Raji (cell line): Measurements from ENCODE around the gene MAPK8IP3.

Experiments used
- POLR2A ChIP-seq: IDR thresholded peaks from 2 replicates; pipeline ENCODE4 v1.6.1; 2011; ENCODE audit warnings: low read depth, low read length, control low read depth; ENCODE audit not compliant: insufficient read depth

Gene MAPK8IP3

DNA sequence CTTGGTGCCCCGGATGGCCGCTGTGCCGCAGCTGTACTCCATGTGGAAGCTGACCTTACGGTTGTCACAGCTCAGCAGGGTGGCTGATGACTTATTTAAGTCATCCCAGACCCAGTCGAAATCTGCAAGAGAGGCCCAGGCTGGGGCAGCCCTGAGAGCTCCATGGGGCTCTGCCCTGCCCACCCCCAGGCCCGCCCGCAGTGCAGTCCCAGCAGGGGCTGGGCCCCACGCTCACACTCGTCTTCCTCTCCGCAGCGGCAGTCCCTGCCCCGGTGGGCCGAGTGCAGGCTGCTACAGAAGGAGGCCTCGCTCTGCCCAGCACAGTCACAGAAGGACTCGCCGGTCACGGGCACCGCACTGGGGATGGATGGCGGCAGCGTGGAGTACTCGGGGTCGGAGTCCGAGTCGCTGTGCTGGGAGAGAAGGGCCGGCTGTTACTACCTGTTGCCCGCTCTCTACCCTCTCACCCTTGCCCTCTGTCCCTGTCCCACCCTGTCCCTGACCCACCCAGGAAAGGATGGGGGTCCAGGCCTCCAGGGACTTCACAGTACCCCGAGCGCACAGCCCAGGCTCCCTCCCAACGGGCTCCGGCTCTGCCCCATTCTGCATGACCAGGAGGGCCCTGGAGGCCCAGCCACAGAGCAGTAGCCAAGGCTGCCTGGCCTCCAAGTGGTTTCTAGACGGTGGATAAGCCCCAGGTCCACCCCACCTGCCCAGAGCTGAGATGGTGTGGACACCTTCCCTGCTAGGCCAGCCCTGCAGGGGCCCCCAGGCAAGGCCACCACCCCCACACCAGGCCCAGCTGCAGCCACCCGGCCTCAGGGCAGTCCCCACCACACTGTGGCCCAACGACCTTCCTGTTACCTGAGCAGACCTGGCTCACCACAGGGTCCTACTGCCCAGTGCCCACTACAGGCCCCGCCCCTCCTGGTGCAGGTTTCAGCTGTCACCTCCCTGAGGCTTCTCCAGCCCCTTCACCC lies 72.5 kb downstream of the MAPK8IP3 start:
- TF ChIP-seq POLR2A: no peak; the same call in 1 of the 2 replicates

DNA sequence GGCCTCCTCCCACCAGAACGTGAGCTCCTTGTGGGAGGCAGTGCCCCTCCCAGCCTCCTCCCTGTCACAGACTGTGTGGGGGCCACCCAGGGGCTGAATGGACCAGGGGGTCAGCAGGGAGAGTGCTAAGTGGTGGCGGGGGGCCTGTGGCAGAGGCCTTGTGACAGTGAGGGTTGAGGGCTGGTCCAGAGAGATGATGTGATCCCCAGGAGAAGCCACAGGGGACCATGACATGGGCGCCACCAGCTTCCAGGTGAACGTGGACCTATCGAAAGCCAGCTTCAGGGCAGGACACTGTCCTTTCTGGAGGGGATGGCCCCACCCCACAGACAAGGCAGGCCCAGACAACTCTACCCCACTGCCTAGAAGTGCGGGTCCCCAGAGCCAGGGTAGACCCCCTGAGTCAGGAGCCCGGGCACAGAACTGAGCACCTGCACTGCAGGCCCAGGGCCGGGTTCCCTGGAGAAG lies 73.3 kb downstream of the MAPK8IP3 start:
- TF ChIP-seq POLR2A: peak; percentile 23; the same call in 1 of the 2 replicates

DNA sequence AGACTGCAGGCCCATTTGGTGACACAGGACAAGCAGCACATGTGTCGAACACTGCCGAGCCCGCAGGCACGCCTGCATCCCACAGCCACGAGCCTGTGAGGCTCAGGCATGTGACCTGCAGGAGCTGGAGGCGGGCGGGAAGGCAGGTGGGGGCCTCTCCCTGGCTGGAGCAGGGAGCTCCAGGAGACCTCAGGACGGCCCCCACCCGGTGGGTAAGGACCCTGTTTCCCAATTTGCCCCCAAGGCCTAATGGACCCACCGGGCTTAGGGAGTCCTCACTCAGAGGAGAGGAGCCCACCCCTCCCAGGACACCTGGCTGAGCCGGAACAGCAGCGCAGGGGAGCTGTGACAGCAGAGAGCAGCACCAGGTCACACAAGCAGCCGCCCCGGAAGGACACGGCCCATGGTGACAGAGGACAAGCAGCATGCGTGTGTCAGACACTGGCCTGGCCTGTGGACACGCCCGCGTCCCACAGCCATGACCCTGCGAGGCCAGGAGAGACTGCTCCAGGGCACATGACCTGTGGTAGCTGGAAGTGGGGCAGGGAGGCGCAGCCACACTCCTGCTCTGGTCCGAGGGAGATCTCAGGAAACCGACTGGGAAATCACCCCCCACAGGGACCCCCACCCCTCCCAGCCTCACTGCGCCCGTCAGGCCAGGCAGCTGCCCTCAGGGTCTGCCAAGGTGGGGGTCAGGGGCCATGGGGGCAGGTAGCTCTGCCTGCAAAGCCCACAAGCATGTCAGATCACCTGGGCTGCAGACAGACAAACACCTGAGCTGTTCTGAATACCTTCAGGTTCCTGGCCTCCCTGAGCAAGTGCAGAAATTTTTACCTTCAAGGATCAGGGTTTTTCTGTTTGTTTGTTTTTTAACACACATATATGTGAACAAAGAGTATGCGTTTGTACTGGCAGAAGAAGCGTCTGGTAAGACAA lies 74.0 kb downstream of the MAPK8IP3 start:
- TF ChIP-seq POLR2A: 0 out of 2 replicates have a peak, but pooled peaks have one; percentile 42

DNA sequence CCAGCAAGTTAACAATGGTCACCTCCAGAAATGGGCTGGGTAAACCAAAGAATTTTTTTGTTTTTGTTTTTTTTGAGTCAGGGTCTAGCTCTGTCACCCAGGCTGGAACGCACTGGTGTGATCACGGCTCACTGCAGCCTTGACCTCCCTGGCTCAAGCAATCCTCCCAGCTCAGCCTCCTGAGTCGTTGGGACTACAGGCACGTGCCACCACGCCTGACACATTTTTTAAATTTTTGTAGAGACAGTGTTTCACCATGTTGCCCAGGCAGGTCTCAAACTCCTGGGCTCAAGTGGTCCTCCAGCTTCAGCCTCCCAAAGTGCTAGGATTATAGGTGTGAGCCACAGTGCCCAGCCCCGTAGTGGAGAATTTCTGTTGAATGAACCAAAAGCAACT lies 74.7 kb downstream of the MAPK8IP3 start:
- TF ChIP-seq POLR2A: no peak; the same call in 1 of the 2 replicates

DNA sequence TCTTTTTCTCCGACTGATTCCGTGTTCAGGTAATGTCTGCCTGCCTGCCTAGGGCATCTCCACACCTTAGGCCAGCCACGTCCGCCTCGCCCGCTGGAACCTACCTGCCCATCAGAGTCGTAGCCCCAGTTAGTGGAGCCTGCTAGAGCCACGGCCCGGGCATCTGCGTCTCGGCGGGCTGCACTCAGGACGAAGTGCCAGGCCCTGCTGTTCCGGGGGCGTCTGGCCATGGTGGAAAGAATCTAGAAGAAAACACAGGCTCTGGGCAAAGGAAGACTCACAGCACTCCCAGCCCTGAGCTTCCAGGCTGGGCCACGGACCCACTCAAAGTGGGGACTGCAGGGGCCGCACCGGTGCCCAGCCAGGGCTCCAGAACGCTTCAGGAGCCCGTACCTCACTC lies 75.3 kb downstream of the MAPK8IP3 start:
- TF ChIP-seq POLR2A: no peak

DNA sequence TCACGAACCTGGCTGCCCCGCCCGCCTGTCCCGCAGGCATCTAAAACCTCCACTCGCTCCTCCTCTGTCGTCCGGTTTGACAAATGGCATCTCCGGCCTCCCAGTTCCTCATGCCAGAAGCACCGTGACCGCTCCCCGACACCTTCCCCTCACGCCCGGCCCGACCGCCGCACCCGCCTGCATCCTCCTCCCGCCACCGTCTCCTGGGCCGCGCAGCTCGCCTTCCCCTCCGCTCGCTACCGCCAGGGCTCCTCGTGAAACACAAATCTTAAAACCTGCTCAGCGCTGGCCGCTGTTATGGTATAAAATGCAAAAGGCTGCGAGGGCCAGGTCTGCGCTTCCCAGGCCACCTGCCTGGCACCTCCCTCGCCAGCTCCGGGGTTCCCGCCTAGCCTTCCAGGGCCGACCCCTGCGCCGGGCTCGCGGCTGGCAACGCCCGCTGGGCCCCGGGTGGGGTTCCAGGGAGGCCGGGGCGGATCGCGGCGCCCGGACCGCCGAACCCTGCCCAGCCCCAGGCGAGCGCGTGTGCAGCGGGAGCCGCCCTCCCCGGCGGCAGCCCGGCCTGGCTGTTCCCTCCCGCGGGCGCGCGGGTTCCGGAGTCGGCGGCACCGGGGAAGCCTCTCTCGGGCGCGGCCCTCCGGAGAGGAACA lies 75.9 kb downstream of the MAPK8IP3 start:
- no peak; the same call in 1 of the 2 replicates for TF ChIP-seq POLR2A

DNA sequence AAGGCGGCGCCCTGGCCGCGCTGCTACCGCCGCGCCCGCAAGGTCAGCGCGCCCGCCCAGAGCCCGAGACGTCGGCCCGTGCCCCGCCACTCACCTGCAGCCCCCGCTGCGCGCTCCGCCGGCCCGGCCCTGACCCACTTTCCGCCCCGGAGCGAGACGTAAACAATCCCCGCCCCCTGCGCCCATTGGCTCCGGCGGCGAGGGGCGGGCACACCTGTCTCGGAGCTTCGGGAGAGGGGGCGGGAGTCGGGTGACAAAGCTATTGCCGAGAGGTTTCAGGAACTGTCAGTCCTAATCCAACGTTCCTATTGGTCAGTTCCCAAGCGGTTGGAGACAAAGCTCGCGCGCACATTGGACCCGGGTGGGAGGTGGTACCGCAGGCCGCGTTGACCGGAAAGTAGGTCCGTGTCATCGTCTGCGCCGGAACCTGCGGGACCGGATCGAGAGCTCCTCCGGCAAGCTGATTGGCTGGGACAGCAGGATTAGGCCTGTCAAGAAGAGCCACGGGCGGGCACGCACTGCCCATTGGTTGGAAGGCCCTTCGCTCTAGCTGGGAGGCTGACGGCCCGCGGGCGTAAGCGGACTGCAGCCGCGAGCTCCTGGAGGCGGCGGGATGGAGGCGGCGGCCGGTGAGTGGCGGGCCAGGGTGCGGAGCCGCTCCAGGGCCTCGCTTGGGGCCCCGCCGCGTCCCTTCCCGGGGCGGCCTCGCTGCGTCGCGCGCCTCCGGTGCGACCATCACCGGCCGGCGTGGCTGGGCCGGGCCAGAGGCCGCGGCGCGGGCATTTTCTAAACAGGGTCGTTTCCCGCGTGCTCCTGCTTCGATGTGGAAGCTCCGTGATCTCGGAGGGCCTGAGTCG lies 76.6 kb downstream of the MAPK8IP3 start, which contains the start of the genes NUBP2 and SPSB3:
NUBP2 (plus strand) TSS at position 553 of the 857 bp plus-strand sequence; CDS start at position 614, 61 bp downstream.
SPSB3 (minus strand) TSS at position 164 of the 857 bp plus-strand sequence. CDS start 1,088 bp downstream, outside the sequence.
- TF ChIP-seq POLR2A: peak; percentile 63

DNA sequence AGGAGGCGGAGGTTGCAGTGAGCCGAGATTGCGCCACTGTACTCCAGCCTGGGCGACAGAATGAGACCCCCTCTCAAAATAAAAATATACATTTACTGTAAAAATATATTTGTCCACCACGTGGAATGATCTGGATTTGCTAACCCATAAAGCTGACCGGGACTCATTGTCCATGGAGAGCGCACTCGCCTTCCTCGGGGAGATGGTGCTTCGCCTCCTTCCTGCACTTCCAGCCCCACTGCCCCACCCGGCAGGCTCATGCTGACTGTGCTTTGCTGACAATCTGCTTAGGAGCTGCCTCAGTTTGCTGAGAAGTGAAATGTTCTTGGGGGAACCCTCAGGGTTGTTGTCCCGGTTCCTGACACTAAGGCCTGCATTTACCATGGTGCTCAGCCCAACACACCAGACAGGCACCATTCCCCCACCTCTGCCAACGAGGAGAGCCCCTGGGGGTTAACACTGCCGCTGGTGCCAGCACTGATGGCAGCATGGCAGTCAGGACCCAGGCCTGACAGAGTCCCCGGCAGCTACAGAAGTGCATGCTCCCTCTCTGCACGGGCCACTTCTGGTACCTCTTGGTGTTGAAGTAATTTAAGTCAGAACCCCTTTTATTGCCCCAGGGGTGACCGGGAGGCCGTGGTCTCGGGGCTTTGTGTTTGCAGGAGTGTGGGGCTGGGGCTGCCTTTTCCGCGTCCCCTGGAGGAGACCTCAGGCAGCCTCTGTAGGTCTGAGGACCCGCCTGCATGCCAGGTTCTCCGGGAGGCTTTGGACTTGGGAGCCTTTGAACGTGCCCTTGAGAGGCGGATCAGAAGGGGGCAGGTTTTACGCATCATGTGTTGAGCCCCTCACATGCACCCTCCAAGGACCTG lies 79.2 kb downstream of the MAPK8IP3 start:
- no peak for TF ChIP-seq POLR2A

DNA sequence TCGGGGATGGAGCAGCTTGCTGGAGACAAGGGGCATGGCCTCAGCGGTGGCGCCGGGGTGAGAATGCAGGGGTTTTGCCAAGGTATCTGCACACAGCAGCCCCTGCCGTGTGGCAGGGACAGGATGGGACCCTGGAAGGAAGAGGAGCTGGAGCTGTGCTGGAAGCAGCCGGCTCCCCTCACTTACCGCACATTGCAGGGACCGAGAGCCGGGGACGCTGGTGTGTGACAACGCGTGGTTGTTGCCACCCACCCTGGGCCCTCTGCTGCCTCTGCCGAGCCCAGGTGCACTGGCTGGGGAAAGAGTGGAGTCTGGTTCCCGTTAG lies 79.8 kb downstream of the MAPK8IP3 start:
- TF ChIP-seq POLR2A: no peak

DNA sequence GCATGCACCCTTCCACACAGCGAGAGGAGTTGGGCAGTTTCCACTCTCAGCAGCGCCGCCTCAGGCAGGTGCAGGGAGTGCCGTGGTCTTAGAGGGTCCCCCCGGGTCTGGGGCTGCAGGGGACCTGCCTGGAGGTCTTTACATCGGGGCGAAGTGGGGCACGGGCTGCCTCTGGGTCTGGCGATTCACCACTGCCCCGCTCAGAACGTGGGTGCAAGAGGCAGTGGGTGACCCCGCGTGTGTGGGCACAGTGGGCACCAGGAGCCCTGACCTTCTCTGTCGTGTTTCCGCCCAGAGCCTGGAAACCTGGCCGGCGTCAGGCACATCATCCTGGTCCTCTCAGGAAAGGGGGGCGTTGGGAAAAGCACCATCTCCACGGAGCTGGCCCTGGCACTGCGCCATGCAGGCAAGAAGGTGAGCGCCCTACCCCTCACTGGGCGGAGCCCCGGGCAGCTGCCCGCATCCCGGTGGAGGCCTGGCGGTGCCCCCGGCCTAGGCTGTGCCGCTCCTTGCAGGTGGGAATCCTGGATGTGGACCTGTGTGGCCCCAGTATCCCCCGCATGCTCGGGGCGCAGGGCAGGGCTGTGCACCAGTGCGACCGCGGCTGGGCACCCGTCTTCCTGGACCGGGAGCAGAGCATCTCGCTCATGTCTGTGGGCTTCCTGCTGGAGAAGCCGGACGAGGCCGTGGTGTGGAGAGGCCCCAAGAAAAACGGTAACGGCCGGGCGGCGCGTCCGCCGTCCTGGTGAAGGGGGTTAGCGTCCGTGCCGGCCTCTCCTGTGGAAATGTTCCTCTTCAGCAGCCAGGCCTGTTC lies 80.5 kb downstream of the MAPK8IP3 start:
- TF ChIP-seq POLR2A: no peak

DNA sequence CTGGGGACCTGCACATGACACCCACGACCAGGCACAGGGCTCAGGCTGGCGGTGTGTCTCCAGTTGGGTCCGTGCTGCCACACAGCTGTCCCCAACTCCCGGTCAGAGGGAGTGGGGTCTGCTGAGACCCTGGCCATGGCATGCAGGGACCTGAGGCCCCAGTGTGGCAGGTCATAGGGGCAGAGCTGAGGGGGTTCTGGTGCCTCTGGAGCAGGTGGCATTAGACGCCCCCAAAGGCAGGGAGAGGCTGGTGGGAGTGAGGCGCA lies 81.0 kb downstream of the MAPK8IP3 start:
- TF ChIP-seq POLR2A: no peak

DNA sequence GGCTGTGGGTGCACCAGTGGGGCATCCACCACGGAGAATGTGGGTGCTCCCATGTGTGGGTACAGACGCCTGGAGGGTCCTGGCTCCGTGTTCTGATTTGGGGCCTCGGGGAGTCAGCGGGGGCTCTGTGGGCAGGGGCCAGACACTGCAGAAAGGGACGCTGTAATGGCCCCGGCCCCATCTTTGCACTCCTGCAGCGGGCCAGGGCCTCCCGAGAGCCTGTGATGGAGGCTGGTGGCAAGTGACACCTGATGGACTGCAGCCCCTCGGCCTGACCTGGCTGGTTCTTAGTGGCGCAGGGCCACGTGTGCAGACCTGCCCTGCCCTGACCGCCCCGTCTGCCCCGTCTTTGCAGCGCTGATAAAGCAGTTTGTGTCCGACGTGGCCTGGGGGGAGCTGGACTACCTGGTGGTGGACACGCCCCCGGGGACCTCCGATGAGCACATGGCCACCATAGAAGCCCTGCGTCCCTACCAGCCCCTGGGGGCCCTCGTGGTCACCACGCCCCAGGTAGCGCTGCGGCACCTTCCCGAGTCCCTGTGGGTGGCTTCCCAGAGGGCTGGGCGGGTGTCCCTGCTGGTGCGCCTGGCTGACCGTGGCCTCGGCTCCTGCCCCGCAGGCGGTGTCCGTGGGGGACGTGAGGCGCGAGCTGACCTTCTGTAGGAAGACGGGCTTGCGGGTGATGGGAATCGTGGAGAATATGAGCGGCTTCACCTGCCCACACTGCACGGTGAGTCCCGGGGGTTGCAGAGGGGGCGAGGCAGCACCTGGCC lies 81.5 kb downstream of the MAPK8IP3 start:
- TF ChIP-seq POLR2A: no peak
